ENCODE results near the gene ZNF43. TPM values are rescaled to one million over a fixed set of nuclear protein-coding genes. Genes with fewer than 3 reads are reported as not detected.

The ZNF43 gene
- polyA plus RNA-seq, 1 of the 3 experiments (the other 2 are of a cell fraction): 3.4 TPM

DNA sequence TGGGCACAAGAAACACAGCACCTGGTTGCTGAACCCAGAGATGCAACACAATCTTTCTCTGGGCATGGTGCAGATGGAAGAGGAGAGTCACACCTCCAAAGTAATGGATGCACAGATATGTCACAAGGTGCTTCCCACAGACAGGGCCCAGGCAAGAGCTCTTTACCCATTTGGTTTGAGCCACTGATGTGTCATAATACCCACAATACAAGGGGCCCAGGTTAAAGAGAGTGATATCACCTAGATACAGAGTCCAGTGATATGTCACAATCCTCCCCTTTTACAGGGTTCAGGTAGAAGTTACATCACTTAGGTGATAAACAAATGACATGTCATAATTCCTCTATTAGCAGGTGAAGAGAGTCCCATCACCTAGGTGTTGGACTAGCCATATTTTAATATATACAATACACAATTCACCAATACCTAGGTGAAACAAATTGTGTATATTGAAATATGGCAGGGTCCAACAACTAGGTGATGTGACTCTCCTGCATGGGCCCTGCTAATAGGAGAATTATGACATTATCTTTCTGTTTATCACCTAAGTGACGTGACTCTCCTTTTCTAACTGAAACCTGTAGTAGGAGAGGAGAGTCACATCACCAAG lies 5.6 kb upstream of the ZNF43 start:
- Histone ChIP-seq H3K4me1 (ENCODE audit: control insufficient read depth in 1 of 2, insufficient read depth in 2 of 2, low read depth in 1 of 2, low read length in 1 of 2) (no peaks in the 10 kb centered on the region; a peak in 1 of 4 replicates), H3K27ac (ENCODE audit: low read depth in 2 of 2, low read length in 1 of 2) (no peak overlapping the region), H3F3A (replicated peaks; ENCODE audit: insufficient read depth) (peaks cover 14% of the 10 kb centered on the region), H3K27me3 (ENCODE audit: insufficient read depth) (no peaks in the 10 kb centered on the region), H3K9ac (no peak overlapping the region), H3K9me3 (no peaks in the 10 kb centered on the region), H3K36me3 (replicated peaks in 1 of 2; ENCODE audit: control insufficient read depth in 1 of 2, insufficient read depth in 2 of 2, low read length in 1 of 2) (peaks cover 48 to 54% of the 10 kb centered on the region in 2 experiments), H3K4me2 (no peak overlapping the region), H3K4me3 (ENCODE audit: low read depth in 2 of 2, low read length in 1 of 2) (no peak overlapping the region), H3K79me2 (ENCODE audit: insufficient read depth) (peaks cover 26% of the 10 kb centered on the region), H4K20me1 (ENCODE audit: insufficient read depth) (no peaks in the 10 kb centered on the region), H3K9me2 (no peaks in the 10 kb centered on the region), H2AFZ (ENCODE audit: low read depth) (no peak overlapping the region)
- no peak for DNase-seq
- TF ChIP-seq JUND (IDR thresholded peaks at IDR 0.05): no peak
- TF ChIP-seq CHD2 (IDR thresholded peaks at IDR 0.05; ENCODE audit: low read length, partially characterized antibody): no peak
- no peak for TF ChIP-seq SIN3A (IDR thresholded peaks at IDR 0.05; ENCODE audit: borderline replicate concordance, low read depth, low read length)
- TF ChIP-seq, protein P1, sequence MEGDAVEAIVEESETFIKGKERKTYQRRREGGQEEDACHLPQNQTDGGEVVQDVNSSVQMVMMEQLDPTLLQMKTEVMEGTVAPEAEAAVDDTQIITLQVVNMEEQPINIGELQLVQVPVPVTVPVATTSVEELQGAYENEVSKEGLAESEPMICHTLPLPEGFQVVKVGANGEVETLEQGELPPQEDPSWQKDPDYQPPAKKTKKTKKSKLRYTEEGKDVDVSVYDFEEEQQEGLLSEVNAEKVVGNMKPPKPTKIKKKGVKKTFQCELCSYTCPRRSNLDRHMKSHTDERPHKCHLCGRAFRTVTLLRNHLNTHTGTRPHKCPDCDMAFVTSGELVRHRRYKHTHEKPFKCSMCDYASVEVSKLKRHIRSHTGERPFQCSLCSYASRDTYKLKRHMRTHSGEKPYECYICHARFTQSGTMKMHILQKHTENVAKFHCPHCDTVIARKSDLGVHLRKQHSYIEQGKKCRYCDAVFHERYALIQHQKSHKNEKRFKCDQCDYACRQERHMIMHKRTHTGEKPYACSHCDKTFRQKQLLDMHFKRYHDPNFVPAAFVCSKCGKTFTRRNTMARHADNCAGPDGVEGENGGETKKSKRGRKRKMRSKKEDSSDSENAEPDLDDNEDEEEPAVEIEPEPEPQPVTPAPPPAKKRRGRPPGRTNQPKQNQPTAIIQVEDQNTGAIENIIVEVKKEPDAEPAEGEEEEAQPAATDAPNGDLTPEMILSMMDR (IDR thresholded peaks at IDR 0.05): no peak
- TF ChIP-seq MEF2A (IDR thresholded peaks at IDR 0.05; ENCODE audit: borderline replicate concordance, low read depth): no peak
- no peak for TF ChIP-seq YY1 (IDR thresholded peaks at IDR 0.05; ENCODE audit: low read depth)
- TF ChIP-seq POLR2AphosphoS5 (IDR thresholded peaks at IDR 0.05; ENCODE audit: low read depth, low read length): no peak
- no peak for TF ChIP-seq TCF12 (IDR thresholded peaks at IDR 0.05)
- TF ChIP-seq GATA2 (CRISPR knock-in tag; IDR thresholded peaks at IDR 0.05): no peak
- TF ChIP-seq, protein P2, sequence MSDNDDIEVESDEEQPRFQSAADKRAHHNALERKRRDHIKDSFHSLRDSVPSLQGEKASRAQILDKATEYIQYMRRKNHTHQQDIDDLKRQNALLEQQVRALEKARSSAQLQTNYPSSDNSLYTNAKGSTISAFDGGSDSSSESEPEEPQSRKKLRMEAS (IDR thresholded peaks at IDR 0.05; ENCODE audit: low read depth): no peak
- no peak for TF ChIP-seq RCOR1 (IDR thresholded peaks at IDR 0.05; ENCODE audit: low read length)
- TF ChIP-seq FOXM1 (IDR thresholded peaks at IDR 0.05; ENCODE audit: low read depth): no peak
- TF ChIP-seq, protein P3, sequence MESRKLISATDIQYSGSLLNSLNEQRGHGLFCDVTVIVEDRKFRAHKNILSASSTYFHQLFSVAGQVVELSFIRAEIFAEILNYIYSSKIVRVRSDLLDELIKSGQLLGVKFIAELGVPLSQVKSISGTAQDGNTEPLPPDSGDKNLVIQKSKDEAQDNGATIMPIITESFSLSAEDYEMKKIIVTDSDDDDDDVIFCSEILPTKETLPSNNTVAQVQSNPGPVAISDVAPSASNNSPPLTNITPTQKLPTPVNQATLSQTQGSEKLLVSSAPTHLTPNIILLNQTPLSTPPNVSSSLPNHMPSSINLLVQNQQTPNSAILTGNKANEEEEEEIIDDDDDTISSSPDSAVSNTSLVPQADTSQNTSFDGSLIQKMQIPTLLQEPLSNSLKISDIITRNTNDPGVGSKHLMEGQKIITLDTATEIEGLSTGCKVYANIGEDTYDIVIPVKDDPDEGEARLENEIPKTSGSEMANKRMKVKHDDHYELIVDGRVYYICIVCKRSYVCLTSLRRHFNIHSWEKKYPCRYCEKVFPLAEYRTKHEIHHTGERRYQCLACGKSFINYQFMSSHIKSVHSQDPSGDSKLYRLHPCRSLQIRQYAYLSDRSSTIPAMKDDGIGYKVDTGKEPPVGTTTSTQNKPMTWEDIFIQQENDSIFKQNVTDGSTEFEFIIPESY (IDR thresholded peaks at IDR 0.05; ENCODE audit: borderline replicate concordance, low read depth): no peak
- TF ChIP-seq FOXJ3 (CRISPR knock-in tag; IDR thresholded peaks at IDR 0.05): no peak
- CTCF ChIA-PET: no interaction called here
- POLR2A ChIA-PET: no interaction called here
- 77% methylated on average over 1 of the region's 1 CpG for WGBS (ENCODE audit: low lambda C conversion rate)

DNA sequence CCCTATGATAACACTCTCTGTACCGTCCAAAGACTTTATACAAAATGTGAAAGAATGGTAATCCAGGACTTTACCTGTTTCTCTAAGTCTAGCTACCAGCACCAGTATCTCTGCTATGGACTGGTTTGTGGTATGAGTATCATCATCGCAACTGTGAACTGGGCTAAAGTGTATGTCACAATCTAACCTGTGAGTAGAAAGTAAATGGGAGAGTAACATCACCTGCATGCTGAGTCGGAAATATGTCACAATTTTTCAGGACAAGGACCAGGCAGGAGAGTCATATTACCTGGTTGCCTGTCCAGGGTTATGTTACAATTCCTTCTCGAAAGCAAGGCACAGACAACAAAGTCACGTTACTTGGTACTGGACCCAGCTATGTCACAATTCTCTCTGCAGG lies 5.1 kb upstream of the ZNF43 start:
- H3K9me2 ChIP-seq: no peaks in the 10 kb centered on the region
- DNase-seq: no peak
- H3K4me1 ChIP-seq (ENCODE audit: control insufficient read depth in 1 of 2, insufficient read depth in 2 of 2, low read depth in 1 of 2, low read length in 1 of 2): peaks cover 0 to 2% of the 10 kb centered on the region in 2 experiments; a peak in 1 of 4 replicates
- no peaks in the 10 kb centered on the region for H4K20me1 ChIP-seq (ENCODE audit: insufficient read depth)
- H2AFZ ChIP-seq (ENCODE audit: low read depth): no peak overlapping the region
- H3K36me3 ChIP-seq (replicated peaks in 1 of 2; ENCODE audit: control insufficient read depth in 1 of 2, insufficient read depth in 2 of 2, low read length in 1 of 2): peaks cover 48 to 51% of the 10 kb centered on the region in 2 experiments
- no peaks in the 10 kb centered on the region for H3K9me3 ChIP-seq
- ChIA-PET CTCF (interaction anchor here (1.3 kb wide), 1 partner anchor 10 kb away, joined by 4 read pairs; no protein-coding TSS in a partner anchor), POLR2A (no interaction called here)
- H3F3A ChIP-seq (replicated peaks; ENCODE audit: insufficient read depth): peaks cover 19% of the 10 kb centered on the region
- H3K27me3 ChIP-seq (ENCODE audit: insufficient read depth): no peaks in the 10 kb centered on the region
- H3K27ac ChIP-seq (ENCODE audit: low read depth in 2 of 2, low read length in 1 of 2): no peak overlapping the region
- no peak overlapping the region for H3K9ac ChIP-seq
- WGBS (ENCODE audit: low lambda C conversion rate): 92% methylated on average over 5 of the region's 5 CpGs
- TF ChIP-seq, protein P1 (IDR thresholded peaks at IDR 0.05): no peak
- H3K4me3 ChIP-seq (ENCODE audit: low read depth in 2 of 2, low read length in 1 of 2): no peak overlapping the region
- H3K79me2 ChIP-seq (ENCODE audit: insufficient read depth): peaks cover 21% of the 10 kb centered on the region
- no peak overlapping the region for H3K4me2 ChIP-seq
